ENCODE measurements around the gene PRIM1.
A peak's percentile ranks its signal among the peaks of the same experiment; 100 is the strongest.
"Not testable (repeated sequence)": the region's sequence is repeated elsewhere in the genome, so short reads cannot be mapped to it uniquely, and the experiment has no call there.

PRIM1 gene

GRCh38 chr12:56751712-56752598 is at the start of gene PRIM1:
Gene PRIM1, minus strand, starts transcription at chr12:56752323. Its CDS starts 25 bp downstream, at chr12:56752298.
- peak; percentile 77 for DNase-seq (ENCODE audit: low spot score)

- no peak for DNase-seq (ENCODE audit: low spot score)
Observed at GRCh38 chr12:56800221-56800620, 48.1 kb upstream of the PRIM1 start.

DNA sequence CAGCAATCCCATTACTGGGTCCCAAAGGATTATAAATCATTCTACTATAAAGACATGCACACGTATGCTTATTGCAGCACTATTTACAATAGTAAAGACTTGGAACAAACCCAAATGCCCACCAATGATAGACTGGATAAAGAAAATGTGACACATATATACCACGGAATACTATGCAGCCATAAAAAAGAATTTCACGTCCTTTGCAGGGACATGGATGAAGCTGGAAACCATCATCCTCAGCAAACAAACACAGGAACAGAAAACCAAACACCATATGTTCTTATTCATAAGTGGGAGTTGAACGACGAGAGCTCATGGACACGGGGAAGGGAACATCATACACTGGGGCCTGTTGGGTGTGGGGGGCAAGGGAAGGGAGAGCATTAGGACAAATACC is 47.2 kb upstream of the PRIM1 start:
- DNase-seq (ENCODE audit: low spot score) = not testable (repeated sequence)

DNA sequence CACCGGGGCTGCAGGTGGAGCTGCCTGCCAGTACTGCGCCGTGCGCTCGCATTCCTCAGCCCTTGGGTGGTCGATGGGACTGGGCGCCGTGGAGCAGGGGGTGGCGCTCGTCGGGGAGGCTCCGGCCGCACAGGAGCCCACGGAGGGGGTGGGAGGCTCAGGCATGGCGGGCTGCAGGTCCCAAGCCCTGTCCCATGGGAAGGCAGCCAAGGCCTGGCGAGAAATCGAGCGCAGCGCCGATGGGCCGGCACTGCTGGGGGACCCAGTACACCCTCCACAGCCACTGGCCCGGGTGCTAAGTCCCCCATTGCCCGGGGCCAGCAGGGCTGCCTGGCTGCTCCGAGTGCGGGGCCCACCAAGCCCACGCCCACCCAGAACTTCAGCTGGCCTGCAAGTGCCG is 43.7 kb upstream of the PRIM1 start:
- DNase-seq (ENCODE audit: low spot score) = not testable (repeated sequence)

GRCh38 chr12:56795046-56795562 is 43.0 kb upstream of the PRIM1 start:
- DNase-seq (ENCODE audit: low spot score) = not testable (repeated sequence)

GRCh38 chr12:56793124-56793523 is 41.0 kb upstream of the PRIM1 start:
- not testable (repeated sequence) for DNase-seq (ENCODE audit: low spot score)

- DNase-seq (ENCODE audit: low spot score) = no peak
Observed at GRCh38 chr12:56792678-56793077, 40.6 kb upstream of the PRIM1 start.

DNA sequence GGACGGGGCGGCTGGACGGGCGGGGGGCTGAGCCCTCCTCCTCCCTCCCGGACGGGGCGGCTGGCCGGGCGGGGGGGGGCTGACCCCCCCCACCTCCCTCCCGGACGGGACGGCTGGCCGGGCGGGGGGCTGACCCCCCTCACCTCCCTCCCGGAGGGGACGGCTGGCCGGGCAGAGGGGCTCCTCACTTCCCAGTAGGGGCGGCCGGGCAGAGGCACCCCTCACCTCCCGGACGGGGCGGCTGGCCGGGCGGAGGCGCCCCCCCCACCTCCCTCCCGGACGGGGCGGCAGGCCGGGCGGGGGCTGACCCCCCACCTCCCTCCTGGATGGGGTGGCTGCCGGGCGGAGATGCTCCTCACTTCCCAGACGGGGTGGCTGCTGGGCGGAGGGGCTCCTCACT is 37.3 kb upstream of the PRIM1 start:
- not testable (repeated sequence) for DNase-seq (ENCODE audit: low spot score)

DNA sequence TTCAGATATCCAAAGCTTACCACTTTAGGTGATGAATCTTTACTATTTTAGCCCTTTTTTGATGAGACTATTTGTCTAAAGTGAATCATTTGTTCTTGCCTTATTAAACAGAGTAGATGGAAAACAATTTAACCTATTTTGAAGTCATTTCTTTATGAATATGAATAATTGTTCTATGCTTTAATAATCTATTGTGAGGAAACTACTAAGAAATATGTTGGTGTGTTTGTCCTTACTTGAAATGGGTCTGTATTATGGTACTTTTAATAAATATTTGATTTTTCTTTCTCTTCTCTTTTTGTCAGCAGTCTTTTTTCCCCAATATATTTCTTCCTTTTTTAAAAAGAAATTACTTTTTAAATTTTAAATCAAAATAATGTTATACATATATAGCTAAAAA is 35.4 kb upstream of the PRIM1 start:
- no peak for DNase-seq (ENCODE audit: low spot score)

GRCh38 chr12:56785874-56786273 is 33.8 kb upstream of the PRIM1 start:
- no peak for DNase-seq (ENCODE audit: low spot score)

DNA sequence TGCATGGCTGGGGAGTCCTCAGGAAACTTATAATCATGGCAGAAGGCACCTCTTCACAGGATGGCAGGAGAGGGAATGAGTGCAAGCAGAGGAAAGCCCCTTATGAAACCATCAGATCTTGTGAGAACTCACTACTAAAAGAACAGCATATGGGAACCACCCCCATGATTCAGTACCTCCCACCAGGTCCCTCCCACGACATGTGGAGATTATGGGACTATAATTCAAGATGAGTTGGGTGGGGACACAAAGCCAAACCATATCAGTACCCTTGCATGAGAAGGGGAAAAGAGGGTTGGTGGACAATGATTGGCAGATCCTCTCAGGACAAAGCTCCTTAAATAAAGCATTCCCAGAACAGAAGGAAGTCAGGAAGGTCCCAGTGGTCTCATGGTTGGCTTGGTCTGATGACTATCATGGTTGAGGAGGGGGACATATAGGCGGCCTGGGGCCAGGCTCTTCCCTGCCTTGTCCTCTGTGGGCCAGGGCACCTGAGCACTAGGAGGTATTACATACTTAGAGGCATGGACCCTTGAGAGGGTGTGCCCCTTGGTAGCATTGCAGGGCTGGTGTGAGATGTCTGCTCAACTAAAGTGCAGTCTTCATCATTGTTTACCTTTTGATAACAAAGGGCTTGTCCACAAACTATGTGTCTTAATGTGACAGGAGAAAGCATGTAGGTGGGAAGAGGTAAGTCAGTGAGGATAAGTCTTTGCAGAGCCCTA is 33.2 kb upstream of the PRIM1 start:
- no peak for DNase-seq (ENCODE audit: low spot score)

DNA sequence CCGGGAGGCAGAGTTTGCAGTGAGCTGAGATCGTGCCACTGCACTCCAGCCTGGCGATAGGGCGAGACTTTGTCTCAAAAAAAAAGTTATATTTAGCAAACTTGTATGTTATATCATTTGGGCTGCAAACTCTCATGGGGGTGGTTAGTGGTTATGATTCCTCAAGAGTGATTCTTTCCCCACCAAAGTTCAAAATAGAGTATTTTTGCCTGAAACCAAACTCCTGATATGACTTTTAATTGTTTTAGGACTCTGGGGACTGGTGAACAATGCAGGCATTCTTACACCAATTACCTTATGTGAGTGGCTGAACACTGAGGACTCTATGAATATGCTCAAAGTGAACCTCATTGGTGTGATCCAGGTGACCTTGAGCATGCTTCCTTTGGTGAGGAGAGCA is 29.6 kb upstream of the PRIM1 start:
- DNase-seq (ENCODE audit: low spot score) = no peak

GRCh38 chr12:56778756-56779155 is 26.6 kb upstream of the PRIM1 start:
- DNase-seq (ENCODE audit: low spot score) = no peak

GRCh38 chr12:56776654-56777053 is 24.5 kb upstream of the PRIM1 start:
- no peak for DNase-seq (ENCODE audit: low spot score)

DNA sequence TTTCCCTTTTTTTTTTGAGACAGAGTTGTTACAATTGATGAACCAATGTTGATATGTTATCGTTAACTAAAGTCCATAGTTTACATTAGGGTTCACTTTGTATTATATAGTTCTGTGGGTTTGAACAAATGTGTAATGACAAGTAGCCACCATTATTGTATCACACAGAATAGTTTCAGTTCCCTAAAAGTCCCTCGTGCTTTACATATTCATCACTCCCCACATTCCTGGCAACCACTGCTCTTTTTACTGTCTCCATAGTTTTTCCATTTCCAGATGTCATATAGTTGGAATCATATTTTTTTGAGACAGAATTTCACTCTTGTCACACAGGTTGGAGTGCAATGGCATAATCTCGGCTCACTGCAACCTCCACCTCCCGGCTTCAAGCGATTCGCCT is 23.5 kb upstream of the PRIM1 start:
- DNase-seq (ENCODE audit: low spot score) = no peak

DNA sequence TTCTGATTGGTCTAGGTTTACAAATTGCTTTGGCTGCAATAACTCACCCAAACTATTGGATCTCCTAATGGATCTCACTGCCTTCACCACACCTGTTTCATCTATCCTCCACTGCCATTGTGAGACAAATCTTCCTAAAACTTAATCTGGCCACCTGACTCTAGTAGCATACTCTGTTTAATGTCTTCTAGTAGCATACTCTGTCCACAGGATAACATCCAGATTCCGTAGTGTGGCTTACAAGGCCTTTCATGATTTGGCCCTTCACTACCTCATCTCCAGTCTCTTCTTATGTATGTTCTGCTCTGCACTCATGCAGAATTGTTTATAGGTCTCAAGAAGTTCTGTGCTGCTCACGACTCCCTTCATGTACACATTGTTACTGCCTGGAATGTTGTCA is 21.0 kb upstream of the PRIM1 start:
- no peak for DNase-seq (ENCODE audit: low spot score)

GRCh38 chr12:56772625-56773024 is 20.5 kb upstream of the PRIM1 start:
- no peak for DNase-seq (ENCODE audit: low spot score)

DNA sequence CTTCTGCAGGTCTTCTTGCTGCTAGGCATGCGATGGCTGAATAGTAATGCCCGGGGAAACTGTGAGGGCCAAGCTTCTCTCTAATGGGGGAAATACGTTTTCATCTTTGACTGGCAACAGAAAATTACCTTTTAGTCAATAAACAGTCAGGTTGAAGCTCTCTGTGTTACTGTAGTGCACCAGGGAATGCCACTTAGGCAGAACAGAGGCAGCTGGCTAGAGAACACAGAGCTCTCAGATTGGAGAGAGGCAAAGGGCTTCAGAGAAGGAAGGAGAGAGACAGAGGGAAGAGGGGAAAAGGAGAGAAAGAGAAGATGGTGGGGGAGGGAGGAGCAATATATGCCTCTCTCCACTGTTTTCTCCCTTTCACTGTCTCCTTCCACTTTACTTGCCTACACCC is 17.7 kb upstream of the PRIM1 start:
- DNase-seq (ENCODE audit: low spot score) = no peak

DNA sequence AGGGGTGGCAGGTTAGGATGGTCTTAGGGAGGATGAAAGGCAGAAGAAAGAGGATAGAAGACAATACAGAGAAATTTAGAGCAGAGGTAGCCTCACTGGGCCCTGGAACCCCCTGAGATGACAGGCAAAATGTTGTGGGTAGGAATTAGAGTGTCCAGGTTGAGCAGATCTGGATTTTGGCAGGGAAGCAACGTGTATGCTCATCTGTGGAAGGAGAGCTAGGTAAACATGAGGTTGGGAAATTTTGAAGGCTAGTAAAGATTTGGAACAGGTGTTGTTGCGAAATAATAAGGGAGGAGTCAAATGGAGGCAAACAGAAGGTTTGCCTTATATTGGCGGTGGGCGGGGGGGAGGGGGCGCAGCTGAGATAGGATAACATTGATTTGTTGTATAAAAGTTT is 16.3 kb upstream of the PRIM1 start:
- DNase-seq (ENCODE audit: low spot score) = no peak

DNA sequence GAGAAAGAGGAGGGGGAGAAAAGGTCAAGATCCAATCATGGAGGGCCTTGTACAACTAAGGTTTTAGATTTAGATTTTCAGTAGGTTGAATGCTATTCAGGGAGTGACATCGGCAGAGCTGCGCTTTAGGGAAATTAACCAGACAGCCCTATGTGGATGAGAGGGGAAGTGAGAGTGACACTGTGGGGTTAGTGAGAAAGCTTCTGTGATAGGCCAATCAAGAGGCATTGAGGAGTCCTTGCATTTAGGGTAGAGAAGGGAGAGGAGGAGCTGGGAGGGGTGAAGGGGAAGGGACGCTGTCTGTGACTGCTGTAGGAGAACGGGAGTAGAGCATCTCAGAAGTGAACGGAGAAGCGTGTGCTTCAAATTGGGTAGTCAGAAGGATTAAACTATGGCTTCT is 14.4 kb upstream of the PRIM1 start:
- DNase-seq (ENCODE audit: low spot score) = no peak

GRCh38 chr12:56763753-56764657 is 11.9 kb upstream of the PRIM1 start:
- DNase-seq (ENCODE audit: low spot score) = no peak

- DNase-seq (ENCODE audit: low spot score) = no peak
Observed at GRCh38 chr12:56761812-56762211, 9.7 kb upstream of the PRIM1 start.
